ENCODE data around the gene ZNF423.

ZNF423 gene

DNA sequence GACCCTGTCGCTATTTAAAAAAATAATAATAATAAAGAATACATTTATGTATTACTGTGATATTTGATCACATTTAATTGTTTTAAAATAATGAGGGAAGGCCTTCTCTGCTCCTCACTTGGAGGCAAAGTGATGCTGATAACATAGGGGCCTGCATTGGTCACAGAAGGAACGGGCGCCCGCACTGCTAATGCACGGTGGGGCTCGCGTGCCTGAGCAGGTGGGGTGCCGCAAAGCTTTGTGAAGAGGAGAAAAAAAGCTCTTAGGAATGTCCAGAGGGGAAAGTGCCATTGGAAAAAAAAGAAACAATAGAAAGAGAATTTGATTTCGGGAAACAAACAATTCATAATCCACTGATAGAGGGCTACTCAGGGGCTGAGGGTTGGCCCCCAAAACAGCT lies 143.8 kb downstream of the ZNF423 start:
- POLR2A ChIA-PET = no interaction called here

GRCh38 chr16:49709057-49709456 lies 146.9 kb downstream of the ZNF423 start:
- ChIA-PET POLR2A (interaction anchor here (0.7 kb wide), 1 partner anchor 93 kb away, joined by 3 read pairs; no protein-coding TSS in a partner anchor), CTCF (interaction anchor here (1.1 kb wide), 1 partner anchor 153 kb away, joined by 3 read pairs; no protein-coding TSS in a partner anchor)
- DNase-seq (ENCODE audit: low read depth, low spot score) = no peak
- H3K4me3 ChIP-seq (ENCODE audit: low read depth, low read length) = no peak overlapping the region
- TF ChIP-seq, protein P1, sequence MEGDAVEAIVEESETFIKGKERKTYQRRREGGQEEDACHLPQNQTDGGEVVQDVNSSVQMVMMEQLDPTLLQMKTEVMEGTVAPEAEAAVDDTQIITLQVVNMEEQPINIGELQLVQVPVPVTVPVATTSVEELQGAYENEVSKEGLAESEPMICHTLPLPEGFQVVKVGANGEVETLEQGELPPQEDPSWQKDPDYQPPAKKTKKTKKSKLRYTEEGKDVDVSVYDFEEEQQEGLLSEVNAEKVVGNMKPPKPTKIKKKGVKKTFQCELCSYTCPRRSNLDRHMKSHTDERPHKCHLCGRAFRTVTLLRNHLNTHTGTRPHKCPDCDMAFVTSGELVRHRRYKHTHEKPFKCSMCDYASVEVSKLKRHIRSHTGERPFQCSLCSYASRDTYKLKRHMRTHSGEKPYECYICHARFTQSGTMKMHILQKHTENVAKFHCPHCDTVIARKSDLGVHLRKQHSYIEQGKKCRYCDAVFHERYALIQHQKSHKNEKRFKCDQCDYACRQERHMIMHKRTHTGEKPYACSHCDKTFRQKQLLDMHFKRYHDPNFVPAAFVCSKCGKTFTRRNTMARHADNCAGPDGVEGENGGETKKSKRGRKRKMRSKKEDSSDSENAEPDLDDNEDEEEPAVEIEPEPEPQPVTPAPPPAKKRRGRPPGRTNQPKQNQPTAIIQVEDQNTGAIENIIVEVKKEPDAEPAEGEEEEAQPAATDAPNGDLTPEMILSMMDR (IDR thresholded peaks at IDR 0.05; ENCODE audit: insufficient read depth, low read length, missing control alignments) = no peak

More for the DNA sequence above, 143.8 kb downstream of the ZNF423 start:
- TF ChIP-seq, protein P1 (IDR thresholded peaks at IDR 0.05; ENCODE audit: insufficient read depth, low read length, missing control alignments) = no peak
- DNase-seq (ENCODE audit: low read depth, low spot score) = no peak
- CTCF ChIA-PET = no interaction called here
- no peak overlapping the region for H3K4me3 ChIP-seq (ENCODE audit: low read depth, low read length)

- CTCF ChIA-PET = interaction anchor here (1.1 kb wide), 1 partner anchor 152 kb away, joined by 3 read pairs; no protein-coding TSS in a partner anchor
- TF ChIP-seq, protein P1 (IDR thresholded peaks at IDR 0.05; ENCODE audit: insufficient read depth, low read length, missing control alignments) = no peak
- POLR2A ChIA-PET = no interaction called here
- H3K4me3 ChIP-seq (ENCODE audit: low read depth, low read length) = no peak overlapping the region
- DNase-seq (ENCODE audit: low read depth, low spot score) = no peak
Observed at GRCh38 chr16:49708491-49708890, 147.4 kb downstream of the ZNF423 start.

- no peak for DNase-seq (ENCODE audit: low read depth, low spot score)
- POLR2A ChIA-PET = no interaction called here
- TF ChIP-seq, protein P1 (IDR thresholded peaks at IDR 0.05; ENCODE audit: insufficient read depth, low read length, missing control alignments) = no peak
- CTCF ChIA-PET = no interaction called here
- no peak overlapping the region for H3K4me3 ChIP-seq (ENCODE audit: low read depth, low read length)
Observed at GRCh38 chr16:49706620-49707355, 149.1 kb downstream of the ZNF423 start.

- H3K4me3 ChIP-seq (ENCODE audit: low read depth, low read length) = no peak overlapping the region
- no peak for DNase-seq (ENCODE audit: low read depth, low spot score)
- POLR2A ChIA-PET = no interaction called here
- TF ChIP-seq, protein P1 (IDR thresholded peaks at IDR 0.05; ENCODE audit: insufficient read depth, low read length, missing control alignments) = no peak
- CTCF ChIA-PET = no interaction called here
Observed at GRCh38 chr16:49704586-49705155, 151.2 kb downstream of the ZNF423 start.

GRCh38 chr16:49703483-49703882 lies 152.4 kb downstream of the ZNF423 start:
- H3K4me3 ChIP-seq (ENCODE audit: low read depth, low read length) = no peak overlapping the region
- POLR2A ChIA-PET = no interaction called here
- no peak for DNase-seq (ENCODE audit: low read depth, low spot score)
- CTCF ChIA-PET = no interaction called here
- TF ChIP-seq, protein P1 (IDR thresholded peaks at IDR 0.05; ENCODE audit: insufficient read depth, low read length, missing control alignments) = no peak

All from AG04449 (cell line).